IMR-90 (cell line): ENCODE measurements around the gene CASP6.

ENCODE experiments used
- BHLHE40 ChIP-seq: fragments of 150-350 bp; IDR thresholded peaks from 2 replicates; pipeline ENCODE4 v1.6.1; 2016; ENCODE audit warnings: mild to moderate bottlenecking, low read depth, low read length
- CEBPB ChIP-seq: IDR thresholded peaks from 2 replicates; pipeline ENCODE4 v1.6.1; 2012; ENCODE audit warnings: low read depth, low read length, improper control_type of control experiment
- CHD1 ChIP-seq: IDR thresholded peaks from 2 replicates; pipeline ENCODE4 v1.6.1; 2012; ENCODE audit warnings: low read depth, low read length, improper control_type of control experiment
- CTCF ChIP-seq: conservative IDR thresholded peaks from 2 replicates; pipeline ENCODE4 v1.5.1; 2012; ENCODE audit warnings: mild to moderate bottlenecking, low read depth, low read length, improper control_type of control experiment
- FOS ChIP-seq: fragments of 150-350 bp; IDR thresholded peaks from 2 replicates; pipeline ENCODE4 v1.6.1; 2016; ENCODE audit warnings: low read depth, low read length
- MAFK ChIP-seq: IDR thresholded peaks from 2 replicates; pipeline ENCODE4 v1.6.1; 2012; ENCODE audit warnings: low read depth, low read length, improper control_type of control experiment
- MXI1 ChIP-seq: IDR thresholded peaks from 2 replicates; pipeline ENCODE4 v1.6.1; 2012; ENCODE audit warnings: low read depth, mild to moderate bottlenecking, low read length, moderate library complexity, borderline replicate concordance
- NFE2L2 ChIP-seq: fragments of 150-350 bp; IDR thresholded peaks from 2 replicates; pipeline ENCODE4 v1.6.1; 2016; ENCODE audit warnings: low read depth, mild to moderate bottlenecking, low read length
- POLR2A ChIP-seq: IDR thresholded peaks from 2 replicates; pipeline ENCODE4 v1.6.1; 2012; ENCODE audit warnings: mild to moderate bottlenecking, low read depth, low read length
- RAD21 ChIP-seq: IDR thresholded peaks from 2 replicates; pipeline ENCODE4 v1.6.1; 2012; ENCODE audit warnings: low read length, improper control_type of control experiment
- RCOR1 ChIP-seq: IDR thresholded peaks from 2 replicates; pipeline ENCODE4 v1.6.1; 2012; ENCODE audit warnings: mild to moderate bottlenecking, low read length, improper control_type of control experiment; ENCODE audit not compliant: insufficient replicate concordance
- RFX5 ChIP-seq: IDR thresholded peaks from 2 replicates; pipeline ENCODE4 v1.8.0; 2012; ENCODE audit warnings: low read depth, mild to moderate bottlenecking, low read length, moderate library complexity
- SMC3 ChIP-seq: fragments of 150-350 bp; IDR thresholded peaks from 2 replicates; pipeline ENCODE4 v1.6.1; 2016; ENCODE audit warnings: low read depth, mild to moderate bottlenecking, antibody characterized with exemption, low read length, moderate library complexity
- USF2 ChIP-seq: fragments of 150-350 bp; IDR thresholded peaks from 2 replicates; pipeline ENCODE4 v1.6.1; 2017; ENCODE audit warnings: mild to moderate bottlenecking, antibody characterized with exemption, low read length, low read depth

DNA sequence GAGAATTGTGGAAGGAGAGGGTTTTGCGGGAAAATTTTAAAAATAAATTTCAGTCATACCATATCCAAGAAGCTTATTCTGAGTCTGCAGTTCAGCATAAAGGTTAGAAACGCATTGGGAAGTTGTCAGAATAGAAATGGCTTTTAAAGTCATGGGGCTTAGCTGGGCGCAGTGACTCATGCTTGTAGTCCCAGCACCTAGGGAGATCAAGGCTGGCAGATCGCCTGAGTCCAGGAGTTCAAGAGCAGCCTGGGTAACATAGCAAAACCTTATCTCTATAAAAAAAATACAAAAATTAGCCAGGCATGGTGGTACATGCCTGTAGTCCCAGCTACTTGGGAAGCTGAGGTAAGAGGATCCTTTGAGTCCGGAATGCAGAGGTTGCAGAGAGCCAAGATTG lies 30.5 kb upstream of the CASP6 start:
- TF ChIP-seq SMC3, result no peak
- TF ChIP-seq RAD21, result no peak
- TF ChIP-seq RFX5, result no peak
- TF ChIP-seq FOS, result no peak
- TF ChIP-seq BHLHE40, result no peak
- no peak for TF ChIP-seq CTCF
- no peak for TF ChIP-seq RCOR1
- no peak for TF ChIP-seq MXI1
- no peak for TF ChIP-seq POLR2A
- no peak for TF ChIP-seq NFE2L2
- TF ChIP-seq MAFK, result no peak
- TF ChIP-seq CEBPB, result no peak
- no peak for TF ChIP-seq CHD1
- TF ChIP-seq USF2, result no peak
